ENCODE data around the gene TBCA.

The TBCA gene

DNA sequence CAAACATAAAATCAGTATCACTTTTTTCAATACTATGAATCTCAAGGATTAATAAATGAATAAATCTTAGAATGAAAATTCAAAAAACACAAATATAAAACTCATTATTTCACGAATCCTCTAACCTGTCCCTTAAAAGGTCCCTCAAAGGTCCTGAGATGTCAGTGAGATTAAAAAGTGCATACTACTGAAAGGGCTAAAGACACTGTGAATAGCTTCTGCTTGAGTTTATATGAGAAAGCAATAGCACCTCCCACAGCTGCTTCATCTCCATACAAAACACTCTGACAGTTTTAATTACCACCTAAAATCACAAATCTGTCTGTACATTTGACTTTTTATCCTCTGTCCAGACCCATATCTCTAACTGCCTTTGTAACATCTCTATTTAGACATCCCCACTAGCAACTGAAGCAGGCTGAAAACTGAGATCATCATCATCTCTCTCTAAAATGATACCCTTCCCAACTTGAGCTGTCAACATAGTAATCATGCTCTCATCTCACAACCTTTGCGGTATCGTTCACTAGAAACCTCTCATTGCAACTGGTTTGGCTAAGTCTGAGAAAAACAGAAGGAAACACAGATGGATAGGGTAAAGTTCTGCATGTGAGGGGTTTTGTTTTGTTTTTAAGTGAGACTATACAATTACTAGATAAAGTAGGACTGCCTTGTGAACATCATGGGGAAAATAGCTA lies 56.3 kb downstream of the TBCA start:
- Histone ChIP-seq H3K9ac (ENCODE audit: low read depth, low read length, poor library complexity, severe bottlenecking) (no peak overlapping the region), H3K4me3 (ENCODE audit: low read length, poor library complexity, severe bottlenecking) (no peak overlapping the region), H3K4me2 (ENCODE audit: low read depth, low read length, poor library complexity, severe bottlenecking) (no peak overlapping the region), H3K36me3 (ENCODE audit: insufficient read depth, low read length) (no peaks in the 10 kb centered on the region), H3F3A (ENCODE audit: low read depth) (no peaks in the 10 kb centered on the region), H4K20me1 (ENCODE audit: insufficient read depth, low read length, poor library complexity, severe bottlenecking) (peaks cover 15% of the 10 kb centered on the region), H3K4me1 (ENCODE audit: insufficient read depth, low read length, poor library complexity, severe bottlenecking) (no peaks in the 10 kb centered on the region), H3K9me3 (ENCODE audit: insufficient read depth, low read depth, low read length) (no peaks in the 10 kb centered on the region), H3K79me2 (ENCODE audit: insufficient read depth, low read length) (peaks cover 70% of the 10 kb centered on the region), H3K9me2 (replicated peaks; ENCODE audit: low read depth, low read length) (no peaks in the 10 kb centered on the region), H3K27me3 (ENCODE audit: insufficient read depth, low read length, poor library complexity, severe bottlenecking) (no peaks in the 10 kb centered on the region), H2AFZ (ENCODE audit: low read length) (no peak overlapping the region)
- TF ChIP-seq, protein P1, sequence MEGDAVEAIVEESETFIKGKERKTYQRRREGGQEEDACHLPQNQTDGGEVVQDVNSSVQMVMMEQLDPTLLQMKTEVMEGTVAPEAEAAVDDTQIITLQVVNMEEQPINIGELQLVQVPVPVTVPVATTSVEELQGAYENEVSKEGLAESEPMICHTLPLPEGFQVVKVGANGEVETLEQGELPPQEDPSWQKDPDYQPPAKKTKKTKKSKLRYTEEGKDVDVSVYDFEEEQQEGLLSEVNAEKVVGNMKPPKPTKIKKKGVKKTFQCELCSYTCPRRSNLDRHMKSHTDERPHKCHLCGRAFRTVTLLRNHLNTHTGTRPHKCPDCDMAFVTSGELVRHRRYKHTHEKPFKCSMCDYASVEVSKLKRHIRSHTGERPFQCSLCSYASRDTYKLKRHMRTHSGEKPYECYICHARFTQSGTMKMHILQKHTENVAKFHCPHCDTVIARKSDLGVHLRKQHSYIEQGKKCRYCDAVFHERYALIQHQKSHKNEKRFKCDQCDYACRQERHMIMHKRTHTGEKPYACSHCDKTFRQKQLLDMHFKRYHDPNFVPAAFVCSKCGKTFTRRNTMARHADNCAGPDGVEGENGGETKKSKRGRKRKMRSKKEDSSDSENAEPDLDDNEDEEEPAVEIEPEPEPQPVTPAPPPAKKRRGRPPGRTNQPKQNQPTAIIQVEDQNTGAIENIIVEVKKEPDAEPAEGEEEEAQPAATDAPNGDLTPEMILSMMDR (conservative IDR thresholded peaks at IDR 0.05; ENCODE audit: low read length), result no peak
- no peak for TF ChIP-seq EZH2phosphoT487 (IDR thresholded peaks at IDR 0.05; ENCODE audit: borderline replicate concordance)

DNA sequence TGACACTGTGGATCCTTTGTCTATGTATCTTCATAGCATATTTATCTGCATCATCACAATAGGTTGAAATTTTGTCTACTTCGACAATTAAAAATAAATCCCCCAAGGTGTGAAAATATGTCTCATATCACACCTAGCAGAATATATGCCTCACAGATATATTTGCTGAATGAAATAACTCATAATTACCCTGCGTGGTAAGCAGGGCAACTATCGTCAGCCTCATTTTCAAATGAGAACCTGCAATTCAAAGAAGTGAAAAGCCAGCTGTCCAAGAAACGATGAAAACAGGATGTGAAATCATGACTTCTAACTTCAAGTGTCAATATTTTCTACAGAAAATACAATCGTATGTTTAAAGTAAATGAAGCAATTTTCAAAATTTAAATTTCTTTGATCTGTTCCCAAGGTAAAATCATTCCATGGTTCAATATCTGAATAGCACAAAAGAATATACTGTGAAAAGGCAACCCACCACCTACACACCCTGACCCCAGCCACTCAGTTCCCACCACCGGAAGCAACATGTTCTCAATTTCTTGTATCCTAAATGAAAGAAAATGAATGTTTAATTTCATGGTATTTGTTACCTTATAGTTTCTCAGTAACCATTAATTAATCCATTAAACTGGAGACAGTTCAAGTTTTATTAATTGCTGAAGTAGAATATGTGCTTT lies 57.1 kb downstream of the TBCA start:
- Histone ChIP-seq H3F3A (ENCODE audit: low read depth) (no peaks in the 10 kb centered on the region), H3K9ac (ENCODE audit: low read depth, low read length, poor library complexity, severe bottlenecking) (no peak overlapping the region), H3K4me1 (ENCODE audit: insufficient read depth, low read length, poor library complexity, severe bottlenecking) (no peaks in the 10 kb centered on the region), H3K9me2 (replicated peaks; ENCODE audit: low read depth, low read length) (no peaks in the 10 kb centered on the region), H4K20me1 (ENCODE audit: insufficient read depth, low read length, poor library complexity, severe bottlenecking) (peaks cover 10% of the 10 kb centered on the region), H2AFZ (ENCODE audit: low read length) (no peak overlapping the region), H3K4me2 (ENCODE audit: low read depth, low read length, poor library complexity, severe bottlenecking) (no peak overlapping the region), H3K79me2 (ENCODE audit: insufficient read depth, low read length) (peaks cover 68% of the 10 kb centered on the region), H3K27me3 (ENCODE audit: insufficient read depth, low read length, poor library complexity, severe bottlenecking) (no peaks in the 10 kb centered on the region), H3K9me3 (ENCODE audit: insufficient read depth, low read depth, low read length) (no peaks in the 10 kb centered on the region), H3K36me3 (ENCODE audit: insufficient read depth, low read length) (no peaks in the 10 kb centered on the region), H3K4me3 (ENCODE audit: low read length, poor library complexity, severe bottlenecking) (no peak overlapping the region)
- TF ChIP-seq, protein P1 (conservative IDR thresholded peaks at IDR 0.05; ENCODE audit: low read length), result no peak

DNA sequence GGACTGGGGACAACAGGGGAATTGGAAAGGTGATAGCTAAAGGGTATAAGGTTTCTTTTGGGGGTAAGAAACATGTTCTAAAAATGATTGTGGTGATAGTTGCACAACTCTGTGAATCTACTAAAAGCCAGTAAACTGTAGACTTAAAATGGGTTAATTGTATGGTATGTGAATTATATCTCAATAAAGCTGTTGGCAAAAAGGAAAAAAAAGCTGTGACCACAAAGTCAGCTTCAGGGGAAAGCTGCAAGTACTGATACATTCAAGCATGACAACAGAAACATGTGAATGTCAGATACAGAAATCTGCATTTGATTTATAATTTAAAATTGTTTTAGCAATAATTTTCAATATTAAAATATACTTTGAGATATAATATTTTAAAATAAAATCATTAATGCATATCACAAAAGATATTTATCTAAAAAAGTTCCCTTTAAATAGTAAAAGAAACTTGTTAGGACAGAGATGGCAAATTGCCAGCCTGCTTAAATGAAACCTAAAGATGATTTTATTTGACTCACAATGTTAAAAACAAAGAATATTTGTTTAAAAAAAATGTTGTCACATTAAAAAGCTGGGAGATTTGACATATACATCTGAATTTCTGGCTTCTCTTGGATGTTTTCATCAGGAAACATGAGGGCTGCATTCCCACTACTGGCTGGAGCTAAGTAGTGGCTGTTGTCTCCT lies 66.0 kb downstream of the TBCA start:
- Histone ChIP-seq H2AFZ (ENCODE audit: low read length) (no peak overlapping the region), H3K4me1 (ENCODE audit: insufficient read depth, low read length, poor library complexity, severe bottlenecking) (peaks cover 11% of the 10 kb centered on the region), H4K20me1 (ENCODE audit: insufficient read depth, low read length, poor library complexity, severe bottlenecking) (peaks cover 10% of the 10 kb centered on the region), H3K36me3 (ENCODE audit: insufficient read depth, low read length) (peaks cover 29% of the 10 kb centered on the region; the same call in 1 of the 2 replicates), H3K9ac (ENCODE audit: low read depth, low read length, poor library complexity, severe bottlenecking) (no peak overlapping the region), H3K4me2 (ENCODE audit: low read depth, low read length, poor library complexity, severe bottlenecking) (no peak overlapping the region), H3K79me2 (ENCODE audit: insufficient read depth, low read length) (peaks cover 34% of the 10 kb centered on the region), H3K9me3 (ENCODE audit: insufficient read depth, low read depth, low read length) (no peaks in the 10 kb centered on the region), H3K4me3 (ENCODE audit: low read length, poor library complexity, severe bottlenecking) (no peak overlapping the region), H3K9me2 (replicated peaks; ENCODE audit: low read depth, low read length) (no peaks in the 10 kb centered on the region), H3F3A (ENCODE audit: low read depth) (no peaks in the 10 kb centered on the region), H3K27me3 (ENCODE audit: insufficient read depth, low read length, poor library complexity, severe bottlenecking) (no peaks in the 10 kb centered on the region)
- no peak for TF ChIP-seq EZH2phosphoT487 (IDR thresholded peaks at IDR 0.05; ENCODE audit: borderline replicate concordance)
- TF ChIP-seq, protein P1 (conservative IDR thresholded peaks at IDR 0.05; ENCODE audit: low read length), result no peak
